T1000 (cell line): Measurements from ENCODE around the gene INO80B.
"Not testable (repeated sequence)": the region's sequence is repeated elsewhere in the genome, so short reads cannot be mapped to it uniquely, and the experiment has no call there.

ENCODE experiments used
- DNase-seq: peaks from one replicate; lab custom pipeline; 2025; ENCODE audit warnings: mixed read lengths; lab: John Stamatoyannopoulos, UW

The INO80B gene

GRCh38 chr2:74450570-74451190 is 4.2 kb upstream of the INO80B start:
- DNase-seq = no peak

DNA sequence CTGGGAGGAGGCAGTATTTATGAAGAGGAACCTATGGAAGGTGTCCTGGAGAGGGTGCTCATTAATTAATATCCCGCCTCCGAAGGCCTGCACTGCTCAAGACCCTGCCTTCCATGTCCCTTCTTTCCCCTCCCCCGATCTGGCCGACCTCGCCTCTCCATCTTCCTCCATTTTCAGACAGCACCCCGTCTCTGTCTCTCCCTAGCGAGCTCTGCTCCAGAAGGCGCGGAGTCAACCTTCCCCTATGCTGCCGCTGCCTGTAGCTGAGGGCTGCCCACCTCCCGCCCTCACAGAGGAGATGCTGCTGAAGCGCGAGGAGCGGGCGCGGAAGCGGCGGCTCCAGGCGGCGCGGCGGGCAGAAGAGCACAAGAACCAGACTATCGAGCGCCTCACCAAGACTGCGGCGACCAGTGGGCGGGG is 2.3 kb downstream of the INO80B start:
- DNase-seq = no peak

- no peak for DNase-seq
These were observed 2.8 kb downstream of the INO80B start for GRCh38 chr2:74457549-74458131.

- peak; percentile 99 for DNase-seq
These were observed 3.4 kb downstream of the INO80B start, which contains the start of gene WBP1 for GRCh38 chr2:74458132-74458937. TSS of gene WBP1 (plus strand) at chr2:74458438. CDS start at chr2:74458603, 165 bp downstream.

DNA sequence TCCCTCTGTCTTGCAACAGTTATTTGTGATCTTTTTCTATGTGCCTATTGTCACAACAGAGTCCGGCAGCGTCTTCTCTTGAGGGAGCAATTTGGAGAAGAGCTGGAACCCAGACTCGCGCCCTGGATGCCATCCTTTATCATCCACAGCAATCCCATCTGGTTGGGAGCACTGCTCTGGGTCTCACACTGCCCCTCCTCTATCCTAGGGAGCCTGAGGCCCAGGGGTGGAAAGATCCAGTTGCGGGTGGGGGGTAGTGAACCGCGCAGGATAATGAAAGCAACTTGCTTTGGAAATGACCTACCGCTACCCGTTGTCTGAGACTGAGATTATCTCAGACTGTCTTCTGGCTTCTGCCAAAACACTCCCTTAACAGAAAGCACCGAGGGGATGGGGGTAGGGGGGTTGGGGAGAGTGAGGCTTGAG is 4.1 kb downstream of the INO80B start:
- no peak for DNase-seq

DNA sequence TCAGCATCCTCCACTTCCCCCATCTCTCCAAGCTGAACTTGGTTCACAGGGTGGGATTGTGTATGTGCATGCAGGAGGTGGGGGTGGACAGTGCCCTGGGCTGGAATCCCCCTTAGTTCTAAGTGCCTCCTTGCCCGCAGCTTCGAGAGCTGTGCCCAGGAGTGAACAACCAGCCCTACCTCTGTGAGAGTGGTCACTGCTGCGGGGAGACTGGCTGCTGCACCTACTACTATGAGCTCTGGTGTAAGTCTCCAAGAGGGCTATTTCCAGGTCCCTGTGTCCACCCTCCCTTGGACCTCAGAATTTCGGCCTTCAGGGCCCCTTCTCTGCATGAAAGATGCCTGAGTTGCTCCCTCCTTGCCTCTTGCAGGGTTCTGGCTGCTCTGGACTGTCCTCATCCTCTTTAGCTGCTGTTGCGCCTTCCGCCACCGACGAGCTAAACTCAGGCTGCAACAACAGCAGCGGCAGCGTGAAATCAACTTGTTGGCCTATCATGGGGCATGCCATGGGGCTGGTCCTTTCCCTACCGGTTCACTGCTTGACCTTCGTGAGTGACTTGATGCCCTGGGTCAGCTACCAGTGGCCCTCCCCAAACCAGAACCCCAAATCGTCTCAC is 4.7 kb downstream of the INO80B start:
- not testable (repeated sequence) for DNase-seq

- DNase-seq = not testable (repeated sequence)
These were observed 5.3 kb downstream of the INO80B start for GRCh38 chr2:74460187-74460586.

GRCh38 chr2:74461187-74462053 is 6.5 kb downstream of the INO80B start:
- no peak for DNase-seq

GRCh38 chr2:74462054-74462785 is 7.3 kb downstream of the INO80B start:
- no peak for DNase-seq

DNA sequence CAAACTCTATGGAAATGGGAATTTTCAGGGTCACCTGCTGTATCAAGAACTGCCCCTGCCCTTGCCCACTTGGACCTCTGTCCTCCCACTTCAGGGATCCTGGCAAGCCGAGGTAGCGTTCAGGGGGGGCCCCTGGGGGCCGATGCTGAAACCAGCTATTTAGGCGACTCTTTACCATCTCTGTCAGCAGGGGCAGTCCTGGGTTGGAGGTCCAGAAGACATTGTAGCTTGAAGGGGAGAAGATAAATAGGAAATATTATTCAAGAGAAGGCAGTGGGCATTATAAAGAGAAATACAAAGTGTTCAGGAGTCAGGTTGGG is 7.9 kb downstream of the INO80B start:
- DNase-seq = no peak

DNA sequence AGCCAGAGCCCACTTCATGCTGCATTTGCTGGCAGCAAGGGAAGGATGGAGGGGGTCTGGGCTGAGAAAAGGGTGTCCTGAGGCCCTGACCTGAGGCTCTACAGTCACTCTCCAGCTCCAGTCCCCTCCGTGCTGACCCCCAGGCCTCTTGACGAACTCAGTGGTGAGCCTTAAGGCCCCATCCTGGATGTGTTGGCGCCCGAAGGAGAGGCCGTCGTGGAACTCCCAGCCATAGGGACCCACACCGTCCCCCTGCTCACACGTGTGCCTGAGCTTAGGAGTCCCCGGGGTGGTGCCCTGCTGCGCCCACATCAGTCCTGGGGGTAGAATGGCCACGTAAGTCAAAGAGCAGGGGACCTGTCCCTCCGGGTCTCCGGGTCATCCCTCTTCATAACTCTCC is 9.5 kb downstream of the INO80B start:
- no peak for DNase-seq

- not testable (repeated sequence) for DNase-seq
These were observed 15.9 kb downstream of the INO80B start for GRCh38 chr2:74470742-74471141.

DNA sequence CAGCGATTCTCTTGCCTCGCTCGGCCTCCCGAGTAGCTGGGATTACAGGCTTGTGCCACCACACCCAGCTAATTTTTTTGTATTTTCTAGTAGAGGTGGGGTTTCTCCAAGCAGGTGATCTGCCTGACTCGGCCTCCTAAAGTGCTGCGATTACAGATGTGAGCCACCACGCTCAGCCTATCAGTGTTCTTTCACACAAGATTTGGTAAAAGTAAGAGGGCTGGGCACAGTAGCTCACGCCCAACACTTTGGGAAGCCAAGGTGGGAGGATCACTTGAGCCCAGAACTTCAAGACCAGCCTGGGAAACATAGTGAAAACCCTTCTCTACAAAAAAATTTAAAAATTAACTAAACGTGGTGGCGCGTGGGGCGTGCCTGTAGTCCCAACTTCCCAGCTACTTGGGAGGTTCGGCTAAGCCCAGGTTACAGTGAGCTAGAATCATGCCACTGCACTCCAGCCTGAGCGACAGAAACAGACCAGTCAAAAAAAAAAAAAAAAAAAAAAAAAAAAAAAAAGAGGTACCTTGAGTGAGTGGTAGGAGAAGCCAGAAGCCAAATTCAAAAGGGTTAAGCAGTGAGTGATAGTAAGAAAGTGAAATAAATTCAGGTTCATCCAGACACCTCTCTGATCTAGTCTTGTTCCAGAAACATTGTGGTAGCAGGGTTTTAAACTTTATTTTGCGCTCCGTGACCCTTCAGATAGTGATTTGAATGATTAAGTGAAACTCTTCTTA is 16.6 kb downstream of the INO80B start:
- DNase-seq = no peak

DNA sequence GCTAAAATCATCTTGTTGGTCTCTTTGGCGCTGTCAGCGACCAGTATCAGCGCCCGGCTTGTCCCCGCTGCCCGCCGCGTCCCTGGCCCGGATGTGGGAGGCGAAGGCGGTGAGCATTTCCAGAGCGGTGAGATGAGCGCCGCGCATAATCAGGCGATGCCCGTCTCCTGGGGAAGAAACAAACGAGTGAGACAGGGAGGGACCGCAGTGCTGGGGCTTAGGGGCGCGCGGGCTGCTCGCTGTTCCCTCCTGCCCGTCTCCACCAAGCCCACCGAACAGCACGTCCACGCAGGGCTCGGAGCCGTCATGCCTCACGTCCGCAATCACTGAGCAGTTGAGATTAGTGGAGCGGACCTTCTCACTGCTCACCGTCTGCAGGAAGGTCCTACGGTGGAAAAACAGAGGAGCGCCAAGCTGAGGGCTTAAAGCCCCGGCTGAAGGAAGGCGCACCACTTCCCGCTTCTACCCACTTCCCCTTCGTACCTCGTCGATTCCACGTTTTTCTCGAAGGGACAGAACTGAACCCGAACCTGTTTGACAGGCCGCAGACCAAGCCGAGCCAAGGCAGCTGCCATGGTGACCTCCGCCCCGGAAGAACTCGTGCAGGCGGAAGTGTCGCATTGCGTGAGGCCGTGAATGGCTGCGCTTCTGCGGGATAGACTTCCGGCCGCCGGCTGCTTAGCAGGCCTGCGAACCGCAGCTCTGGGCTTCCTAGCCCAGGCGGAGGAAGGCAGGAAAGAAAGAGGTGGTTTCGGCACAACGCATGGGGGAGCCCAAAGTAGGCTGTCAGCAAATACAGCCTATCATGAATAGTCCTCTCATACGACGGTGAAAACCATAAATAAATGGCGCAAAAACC is 17.4 kb downstream of the INO80B start, which contains the start of gene MRPL53:
MRPL53 (minus strand) TSS at position 595 of the 859 bp plus-strand sequence; CDS start at position 575, 20 bp downstream.
- peak; percentile 77 for DNase-seq

DNA sequence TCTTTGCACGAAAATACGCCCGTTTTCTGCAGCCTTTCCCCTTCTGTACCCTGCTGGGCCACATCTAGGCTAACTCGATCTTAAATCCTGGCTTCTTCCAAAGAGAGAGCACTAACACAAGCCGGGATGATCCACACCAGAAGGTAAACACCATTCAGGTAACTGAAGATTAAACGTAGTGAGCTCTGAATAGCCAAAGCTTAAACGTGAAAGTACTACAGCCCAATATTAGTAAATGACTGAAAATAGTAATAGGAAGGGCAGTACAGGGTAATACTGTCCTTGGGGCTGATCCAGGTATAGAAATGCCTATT is 18.0 kb downstream of the INO80B start:
- DNase-seq = no peak

DNA sequence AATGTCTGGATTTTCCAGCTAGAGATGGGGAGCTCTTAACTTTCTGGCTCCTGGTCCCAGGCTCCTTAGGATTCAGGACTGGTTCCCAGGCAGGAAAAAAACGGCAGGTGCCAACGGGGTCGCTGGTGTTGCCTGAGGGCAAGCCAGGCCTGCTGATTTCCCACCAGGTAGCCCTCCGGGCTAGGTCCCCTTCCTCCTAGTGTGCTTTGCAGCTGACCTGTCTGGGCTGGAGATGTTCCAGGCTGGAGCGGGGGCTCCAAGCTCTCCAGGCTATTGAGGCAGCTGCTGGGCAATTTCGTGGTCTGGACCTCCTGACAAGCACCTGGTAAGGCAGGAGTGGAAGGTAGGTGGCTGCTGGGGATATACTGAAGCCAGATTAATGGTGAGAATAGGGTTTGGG is 19.6 kb downstream of the INO80B start:
- DNase-seq = no peak

DNA sequence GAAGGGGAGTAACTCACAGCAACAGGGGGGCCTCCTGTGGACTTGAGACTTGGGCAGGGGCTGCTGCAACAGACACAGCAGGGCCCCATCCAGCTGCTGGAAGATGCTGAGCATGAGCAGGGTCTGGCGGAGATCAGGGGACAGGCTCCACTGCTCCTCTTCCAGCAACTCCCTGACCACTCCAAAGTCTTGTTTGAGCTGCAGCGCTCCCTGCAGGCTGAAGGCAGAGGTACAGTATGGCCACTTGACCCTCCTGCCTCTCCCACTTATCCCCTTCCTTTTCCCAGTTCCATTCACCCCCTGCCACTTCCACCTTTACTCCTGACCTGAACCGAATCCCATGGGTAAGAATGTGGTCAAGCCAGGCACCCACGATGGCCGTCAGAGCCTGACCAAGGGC is 20.0 kb downstream of the INO80B start:
- no peak for DNase-seq

DNA sequence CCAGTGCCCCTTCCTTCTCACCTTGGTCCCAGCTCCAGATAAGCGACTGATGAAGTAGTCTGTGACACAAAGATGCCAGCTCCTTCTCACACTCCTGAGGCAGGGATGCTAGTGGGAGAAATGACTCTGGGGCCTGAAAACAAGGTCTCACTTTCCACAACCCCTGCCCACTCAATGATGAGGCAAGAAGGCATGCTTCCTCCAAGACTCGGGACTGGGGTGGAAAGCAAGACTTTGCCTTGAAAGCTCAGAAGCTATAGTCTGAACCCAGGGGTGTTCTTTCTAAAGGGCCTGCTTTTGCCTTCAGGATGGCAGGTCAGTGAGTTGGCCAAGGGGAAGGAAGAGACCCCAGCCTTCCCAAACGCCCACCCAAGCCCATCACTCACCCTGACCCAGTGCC is 26.5 kb downstream of the INO80B start:
- no peak for DNase-seq
